Fibroblast of lung (primary cell): Measurements from ENCODE around the gene ATAD3B.
"Not testable (repeated sequence)": the region's sequence is repeated elsewhere in the genome, so short reads cannot be mapped to it uniquely, and the experiment has no call there.

ENCODE experiments used
- EZH2 ChIP-seq: IDR thresholded peaks from 2 replicates; pipeline ENCODE4 v1.5.1; 2012; ENCODE audit warnings: low read length, control low read depth, mild to moderate bottlenecking; ENCODE audit errors: missing control alignments
- TF ChIP-seq, protein P1 (sequence below), 2 donors: IDR thresholded peaks in 1 of 2; conservative IDR thresholded peaks in 1 of 2; 1 replicate in 1 of 2; 2 replicates in 1 of 2; pipeline ENCODE4 v1.5.1; 2011 to 2012; ENCODE audit warnings: low read length in 2 of 2, control low read depth in 1 of 2, inconsistent platforms in 1 of 2, low read depth in 1 of 2, mild to moderate bottlenecking in 1 of 2

DNA sequence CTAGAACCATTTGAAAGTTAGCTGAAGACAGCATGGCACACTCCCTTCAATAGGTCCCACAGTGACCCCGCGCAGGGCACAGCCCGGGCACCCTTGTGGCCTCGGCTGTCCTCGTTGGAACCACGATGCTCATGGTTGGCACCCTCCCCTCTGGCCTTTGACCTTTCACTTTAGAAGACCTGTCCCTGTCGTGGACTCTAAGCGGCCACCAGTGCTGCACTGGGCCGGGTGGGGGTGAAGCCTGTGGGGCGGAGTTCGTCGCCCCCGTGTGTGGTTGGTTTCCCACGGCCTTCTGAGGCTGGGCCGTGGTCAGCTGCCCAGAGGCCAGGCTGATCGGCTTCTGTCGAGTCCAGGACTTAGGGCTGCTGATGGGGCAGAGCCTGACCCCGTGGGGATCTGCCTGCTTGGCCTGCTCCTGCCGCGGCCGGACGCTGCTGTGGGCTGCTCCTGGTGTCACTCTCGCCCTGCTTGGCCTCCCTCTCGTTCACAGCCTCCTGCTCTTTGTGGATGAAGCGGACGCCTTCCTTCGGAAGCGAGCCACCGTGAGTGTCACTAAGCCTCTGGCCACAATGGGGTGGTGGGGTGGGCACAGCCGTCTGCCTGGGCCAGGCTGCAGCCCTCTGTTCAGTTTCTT, 53.3 kb downstream of the ATAD3B start:
- TF ChIP-seq, protein P1, sequence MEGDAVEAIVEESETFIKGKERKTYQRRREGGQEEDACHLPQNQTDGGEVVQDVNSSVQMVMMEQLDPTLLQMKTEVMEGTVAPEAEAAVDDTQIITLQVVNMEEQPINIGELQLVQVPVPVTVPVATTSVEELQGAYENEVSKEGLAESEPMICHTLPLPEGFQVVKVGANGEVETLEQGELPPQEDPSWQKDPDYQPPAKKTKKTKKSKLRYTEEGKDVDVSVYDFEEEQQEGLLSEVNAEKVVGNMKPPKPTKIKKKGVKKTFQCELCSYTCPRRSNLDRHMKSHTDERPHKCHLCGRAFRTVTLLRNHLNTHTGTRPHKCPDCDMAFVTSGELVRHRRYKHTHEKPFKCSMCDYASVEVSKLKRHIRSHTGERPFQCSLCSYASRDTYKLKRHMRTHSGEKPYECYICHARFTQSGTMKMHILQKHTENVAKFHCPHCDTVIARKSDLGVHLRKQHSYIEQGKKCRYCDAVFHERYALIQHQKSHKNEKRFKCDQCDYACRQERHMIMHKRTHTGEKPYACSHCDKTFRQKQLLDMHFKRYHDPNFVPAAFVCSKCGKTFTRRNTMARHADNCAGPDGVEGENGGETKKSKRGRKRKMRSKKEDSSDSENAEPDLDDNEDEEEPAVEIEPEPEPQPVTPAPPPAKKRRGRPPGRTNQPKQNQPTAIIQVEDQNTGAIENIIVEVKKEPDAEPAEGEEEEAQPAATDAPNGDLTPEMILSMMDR (conservative IDR thresholded peaks at IDR 0.05 in 1 of 2, IDR thresholded peaks at IDR 0.05 in 1 of 2; ENCODE audit: low read depth in 1 of 2, low read length in 2 of 2): not testable (repeated sequence)
- TF ChIP-seq EZH2: not testable (repeated sequence)
